Vagina (tissue), 2 donors: Measurements from ENCODE around the gene HMCN2. TPM values are rescaled to one million over a fixed set of nuclear protein-coding genes. Genes with fewer than 3 reads are reported as not detected.

Experiments used
- DNase-seq, 2 donors: peaks; one replicate each; pipeline ENCODE4 v3.0.0-alpha.2; 2017; ENCODE audit errors: extremely low spot score in 2 of 2
- H3K27ac ChIP-seq: fragments of 200-600 bp; sonication (generic); one replicate; pipeline ENCODE4 v1.5.1; 2019
- H3K27me3 ChIP-seq: fragments of 200-600 bp; sonication (generic); one replicate; pipeline ENCODE4 v1.5.1; 2019
- H3K36me3 ChIP-seq, 2 donors: fragments of 200-600 bp; sonication (generic); one replicate each; pipeline ENCODE4 v1.5.1; 2017 to 2019
- H3K4me1 ChIP-seq: fragments of 200-600 bp; sonication (generic); one replicate; pipeline ENCODE4 v1.5.1; 2019
- H3K4me3 ChIP-seq, 2 donors: fragments of 200-600 bp; sonication (generic); 1 replicate in 1 of 2; 2 replicates in 1 of 2; pipeline ENCODE4 v1.5.1; 2016 to 2019
- H3K9me3 ChIP-seq: fragments of 200-600 bp; sonication (generic); one replicate; pipeline ENCODE4 v1.5.1; 2019
- CTCF ChIP-seq, 3 experiments: fragments of 450-650 bp in 2 of 3; fragments of 200-600 bp in 1 of 3; sonication (generic) in 1 of 3; IDR thresholded peaks; one replicate each; pipeline ENCODE4 v1.5.1; 2017 to 2019; ENCODE audit warnings: antibody characterized with exemption in 3 of 3, mild to moderate bottlenecking in 2 of 3, moderate library complexity in 2 of 3
- POLR2A ChIP-seq, 2 donors: fragments of 450-650 bp; IDR thresholded peaks; one replicate each; pipeline ENCODE4 v1.6.1; 2017; ENCODE audit warnings: antibody characterized with exemption in 2 of 2, mild to moderate bottlenecking in 2 of 2, moderate library complexity in 2 of 2
- POLR2AphosphoS5 ChIP-seq, 2 donors: sonication (generic); formaldehyde crosslinking; IDR thresholded peaks; one replicate each; pipeline ENCODE4 v1.9.0; 2017; ENCODE audit warnings: antibody characterized with exemption in 2 of 2, mild to moderate bottlenecking in 2 of 2, low read depth in 1 of 2; ENCODE audit not compliant: insufficient read depth in 1 of 2
- intact Hi-C: fragments of 100-400 bp; cut with DNase I; formaldehyde crosslinking; loops from one replicate; pipeline ENCODE4 v1.15.1; 2023
- total RNA-seq: library from RNA; depleted of rRNA; stranded (reverse); fragments of >200 nt; gene quantifications from one replicate; pipeline ENCODE4 v1.2.3, GENCODE V29; 2016

HMCN2 gene
- total RNA-seq, 1 donor from 2014 or later = 5.2 TPM

GRCh38 chr9:130259044-130259443 lies 6.5 kb upstream of the HMCN2 start:
- no peak for DNase-seq

GRCh38 chr9:130260816-130261765 lies 4.5 kb upstream of the HMCN2 start:
- intact Hi-C loops = no loop called here
- no peaks in the 10 kb centered on the region for H3K9me3 ChIP-seq
- TF ChIP-seq POLR2A (IDR thresholded peaks at IDR 0.05) (no peak), POLR2AphosphoS5 (IDR thresholded peaks at IDR 0.05; ENCODE audit: insufficient read depth in 1 of 2, low read depth in 1 of 2) (peak in 1 of 2 donors; percentile 27)
- no peaks in the 10 kb centered on the region for H3K27me3 ChIP-seq
- DNase-seq = peak in 1 of 2 donors; percentile 67
- H3K4me1 ChIP-seq = peaks cover 16% of the 10 kb centered on the region
- H3K36me3 ChIP-seq = no peaks in the 10 kb centered on the region
- H3K4me3 ChIP-seq = no peak overlapping the region
- H3K27ac ChIP-seq = peak overlapping the region; percentile 25

More at GRCh38 chr9:130259044-130259443, 6.5 kb upstream of the HMCN2 start:
- Histone ChIP-seq H3K27ac (no peak overlapping the region), H3K9me3 (no peaks in the 10 kb centered on the region), H3K36me3 (no peaks in the 10 kb centered on the region), H3K4me1 (peaks cover 5% of the 10 kb centered on the region), H3K4me3 (no peak overlapping the region), H3K27me3 (no peaks in the 10 kb centered on the region)
- TF ChIP-seq CTCF (IDR thresholded peaks at IDR 0.05) = no peak
- intact Hi-C loops = no loop called here

- peak in 1 of 2 donors; percentile 52 for DNase-seq
- peaks cover 19% of the 10 kb centered on the region for H3K4me1 ChIP-seq
Measured at GRCh38 chr9:130262061-130262745, 3.4 kb upstream of the HMCN2 start.

GRCh38 chr9:130262771-130263170 lies 2.8 kb upstream of the HMCN2 start:
- H3K27ac ChIP-seq = no peak overlapping the region
- TF ChIP-seq POLR2AphosphoS5 (IDR thresholded peaks at IDR 0.05; ENCODE audit: insufficient read depth in 1 of 2, low read depth in 1 of 2) = no peak
- TF ChIP-seq CTCF (IDR thresholded peaks at IDR 0.05) = no peak
- no peak for TF ChIP-seq POLR2A (IDR thresholded peaks at IDR 0.05)
- H3K4me1 ChIP-seq = peaks cover 19% of the 10 kb centered on the region
- H3K27me3 ChIP-seq = no peaks in the 10 kb centered on the region
- no peaks in the 10 kb centered on the region for H3K9me3 ChIP-seq
- no peaks in the 10 kb centered on the region for H3K36me3 ChIP-seq
- intact Hi-C loops = no loop called here
- no peak for DNase-seq
- no peak overlapping the region for H3K4me3 ChIP-seq

More at GRCh38 chr9:130262061-130262745, 3.4 kb upstream of the HMCN2 start:
- intact Hi-C loops = no loop called here
- Histone ChIP-seq H3K27ac (peak overlapping the region; percentile 25), H3K36me3 (no peaks in the 10 kb centered on the region), H3K27me3 (no peaks in the 10 kb centered on the region), H3K9me3 (no peaks in the 10 kb centered on the region), H3K4me3 (no peak overlapping the region)
- TF ChIP-seq POLR2AphosphoS5 (IDR thresholded peaks at IDR 0.05; ENCODE audit: insufficient read depth in 1 of 2, low read depth in 1 of 2) (no peak), CTCF (IDR thresholded peaks at IDR 0.05) (no peak), POLR2A (IDR thresholded peaks at IDR 0.05) (no peak)

GRCh38 chr9:130263601-130264413 lies 1.8 kb upstream of the HMCN2 start:
- Histone ChIP-seq H3K9me3 (no peaks in the 10 kb centered on the region), H3K4me3 (no peak overlapping the region), H3K4me1 (peaks cover 19% of the 10 kb centered on the region), H3K27ac (no peak overlapping the region), H3K36me3 (no peaks in the 10 kb centered on the region), H3K27me3 (no peaks in the 10 kb centered on the region)
- intact Hi-C loops = no loop called here
- DNase-seq = peak in 1 of 2 donors; percentile 89
- no peak for TF ChIP-seq POLR2A (IDR thresholded peaks at IDR 0.05)
- no peak for TF ChIP-seq CTCF (IDR thresholded peaks at IDR 0.05)
- no peak for TF ChIP-seq POLR2AphosphoS5 (IDR thresholded peaks at IDR 0.05; ENCODE audit: insufficient read depth in 1 of 2, low read depth in 1 of 2)
